ENCODE results near the gene PKHD1. TPM values are rescaled to one million over a fixed set of nuclear protein-coding genes. Genes with fewer than 3 reads are reported as not detected.

The PKHD1 gene
- total and polyA plus RNA-seq, 9 donors = 0.01 to 0.12 (median 0.05) TPM; not detected in 3

DNA sequence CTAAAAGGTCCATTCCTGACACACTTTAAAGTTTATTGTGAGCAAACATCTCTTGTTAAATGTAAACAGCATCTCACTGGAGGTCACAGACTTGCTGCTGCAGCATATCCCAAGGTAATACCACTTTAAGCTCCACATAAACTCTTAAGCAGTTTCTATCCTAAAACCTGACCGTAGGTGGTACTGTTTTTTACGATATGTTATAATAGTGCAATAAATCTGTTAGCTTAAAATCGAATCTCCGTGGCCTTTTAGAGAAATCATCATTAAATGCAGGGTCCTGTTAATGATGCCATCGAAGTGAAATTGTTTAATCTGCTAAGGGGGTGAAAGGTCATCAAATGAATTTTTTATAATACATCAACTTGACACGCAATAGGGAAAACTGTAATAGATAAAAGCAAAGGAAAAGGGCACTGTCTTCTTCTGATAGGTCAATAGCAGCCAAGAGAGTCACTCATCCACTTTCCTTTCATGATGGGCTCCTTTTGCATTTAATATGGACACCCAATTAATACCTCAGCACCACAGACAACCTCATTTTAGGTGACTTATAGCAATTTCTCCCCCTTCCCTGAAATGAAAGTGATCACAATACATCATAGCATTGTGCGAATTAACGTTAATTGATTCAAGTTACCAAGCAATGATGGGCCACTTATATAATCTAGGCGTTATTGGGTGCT lies 436.1 kb downstream of the PKHD1 start:
- H3K4me1 ChIP-seq (ENCODE audit: insufficient read depth) = no peaks in the 10 kb centered on the region
- 49 to 64% (median 52%) methylated on average over 9 of the region's 9 CpGs for WGBS, 3 donors
- H3K4me3 ChIP-seq = no peak overlapping the region
- no peaks in the 10 kb centered on the region for H3K36me3 ChIP-seq
- intact Hi-C loops (cut with DNase I) = no loop called here
- no peaks in the 10 kb centered on the region for H3K9me3 ChIP-seq
- no peak for TF ChIP-seq EP300 (IDR thresholded peaks at IDR 0.05)
- TF ChIP-seq, protein P1, sequence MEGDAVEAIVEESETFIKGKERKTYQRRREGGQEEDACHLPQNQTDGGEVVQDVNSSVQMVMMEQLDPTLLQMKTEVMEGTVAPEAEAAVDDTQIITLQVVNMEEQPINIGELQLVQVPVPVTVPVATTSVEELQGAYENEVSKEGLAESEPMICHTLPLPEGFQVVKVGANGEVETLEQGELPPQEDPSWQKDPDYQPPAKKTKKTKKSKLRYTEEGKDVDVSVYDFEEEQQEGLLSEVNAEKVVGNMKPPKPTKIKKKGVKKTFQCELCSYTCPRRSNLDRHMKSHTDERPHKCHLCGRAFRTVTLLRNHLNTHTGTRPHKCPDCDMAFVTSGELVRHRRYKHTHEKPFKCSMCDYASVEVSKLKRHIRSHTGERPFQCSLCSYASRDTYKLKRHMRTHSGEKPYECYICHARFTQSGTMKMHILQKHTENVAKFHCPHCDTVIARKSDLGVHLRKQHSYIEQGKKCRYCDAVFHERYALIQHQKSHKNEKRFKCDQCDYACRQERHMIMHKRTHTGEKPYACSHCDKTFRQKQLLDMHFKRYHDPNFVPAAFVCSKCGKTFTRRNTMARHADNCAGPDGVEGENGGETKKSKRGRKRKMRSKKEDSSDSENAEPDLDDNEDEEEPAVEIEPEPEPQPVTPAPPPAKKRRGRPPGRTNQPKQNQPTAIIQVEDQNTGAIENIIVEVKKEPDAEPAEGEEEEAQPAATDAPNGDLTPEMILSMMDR (IDR thresholded peaks at IDR 0.05) = no peak
- TF ChIP-seq POLR2A (IDR thresholded peaks at IDR 0.05) = no peak
- DNase-seq = no peak
- H3K27me3 ChIP-seq = no peaks in the 10 kb centered on the region
- H3K27ac ChIP-seq = no peak overlapping the region

GRCh38 chr6:51648774-51649173 lies 438.6 kb downstream of the PKHD1 start:
- intact Hi-C loops (cut with DNase I) = no loop called here
- Histone ChIP-seq H3K27ac (no peak overlapping the region), H3K4me1 (ENCODE audit: insufficient read depth) (no peaks in the 10 kb centered on the region), H3K9me3 (no peaks in the 10 kb centered on the region), H3K4me3 (no peak overlapping the region), H3K27me3 (no peaks in the 10 kb centered on the region), H3K36me3 (no peaks in the 10 kb centered on the region)
- no peak for TF ChIP-seq POLR2A (IDR thresholded peaks at IDR 0.05)
- TF ChIP-seq, protein P1 (IDR thresholded peaks at IDR 0.05) = no peak
- TF ChIP-seq EP300 (IDR thresholded peaks at IDR 0.05) = no peak
- no peak for DNase-seq

GRCh38 chr6:51648236-51648635 lies 439.2 kb downstream of the PKHD1 start:
- Histone ChIP-seq H3K36me3 (no peaks in the 10 kb centered on the region), H3K9me3 (no peaks in the 10 kb centered on the region), H3K27me3 (no peaks in the 10 kb centered on the region), H3K4me1 (ENCODE audit: insufficient read depth) (no peaks in the 10 kb centered on the region), H3K27ac (no peak overlapping the region), H3K4me3 (no peak overlapping the region)
- intact Hi-C loops (cut with DNase I) = no loop called here
- no peak for DNase-seq
- TF ChIP-seq EP300 (IDR thresholded peaks at IDR 0.05) (no peak), POLR2A (IDR thresholded peaks at IDR 0.05) (no peak)
- TF ChIP-seq, protein P1 (IDR thresholded peaks at IDR 0.05) = no peak

DNA sequence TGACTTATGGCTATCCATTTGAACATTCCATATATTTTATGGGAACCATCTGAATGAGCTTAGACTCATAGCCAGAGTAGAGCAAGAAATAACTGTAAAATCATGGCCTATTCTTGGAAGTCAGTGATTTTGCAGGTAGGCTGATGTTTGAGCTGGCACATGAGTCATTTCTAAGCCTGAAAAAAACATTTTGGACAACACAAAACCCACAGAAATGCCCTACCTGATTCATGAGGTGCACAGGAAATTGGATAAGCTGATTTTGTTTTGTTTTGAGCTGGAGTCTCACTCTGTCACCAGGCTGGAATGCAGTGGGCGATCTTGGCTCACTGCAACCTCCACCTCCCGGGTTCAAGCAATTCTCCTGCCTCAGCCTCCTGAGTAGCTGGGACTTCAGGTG lies 443.0 kb downstream of the PKHD1 start:
- H3K9me3 ChIP-seq = no peaks in the 10 kb centered on the region
- H3K27ac ChIP-seq = no peak overlapping the region
- H3K4me1 ChIP-seq (ENCODE audit: insufficient read depth) = no peaks in the 10 kb centered on the region
- no peak overlapping the region for H3K4me3 ChIP-seq
- no peaks in the 10 kb centered on the region for H3K27me3 ChIP-seq
- no peak for DNase-seq
- 75 to 100% (median 83%) methylated on average over 2 of the region's 2 CpGs for WGBS, 3 donors
- intact Hi-C loops (cut with DNase I) = no loop called here
- no peaks in the 10 kb centered on the region for H3K36me3 ChIP-seq
- TF ChIP-seq, protein P1 (IDR thresholded peaks at IDR 0.05) = no peak
- TF ChIP-seq EP300 (IDR thresholded peaks at IDR 0.05) (no peak), POLR2A (IDR thresholded peaks at IDR 0.05) (no peak)
